Measurements from ENCODE around the gene ACTA2. TPM values are rescaled to one million over a fixed set of nuclear protein-coding genes. Genes with fewer than 3 reads are reported as not detected.
A peak's percentile ranks its signal among the peaks of the same experiment; 100 is the strongest.

The ACTA2 gene
- total and polyA plus RNA-seq, 4 donors = 13.2 to 182 (median 73.6) TPM

DNA sequence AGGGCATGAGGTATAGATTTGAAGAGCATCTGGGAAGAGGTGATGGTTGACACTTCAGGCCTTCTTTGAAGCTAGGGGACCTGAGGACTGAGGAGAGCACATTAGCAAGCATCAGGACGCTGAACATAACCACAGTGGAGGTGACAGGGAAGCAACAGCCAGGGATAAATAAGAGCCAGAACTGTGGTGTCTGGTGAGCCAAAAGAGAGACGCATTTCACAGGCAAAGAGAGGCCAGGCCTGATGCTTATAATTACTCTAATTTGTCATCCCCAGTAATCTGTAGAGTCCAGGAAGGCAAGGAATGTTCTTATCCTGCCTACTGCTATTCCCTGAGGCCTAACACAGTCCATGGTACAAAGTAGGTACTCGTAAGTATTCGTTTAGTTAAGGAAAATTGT lies 27.7 kb upstream of the ACTA2 start:
- H3K36me3 ChIP-seq (ENCODE audit: control insufficient read depth in 4 of 4, insufficient read depth in 3 of 4, low read depth in 1 of 4, low read length in 3 of 4) = no peaks in the 10 kb centered on the region
- H3K27ac ChIP-seq (ENCODE audit: low read depth in 1 of 2, low read length in 2 of 2) = peak overlapping the region in 1 of 2 donors; percentile 40
- peaks cover 3 to 40% (median 30%) of the 10 kb centered on the region in 4 donors for H3K4me1 ChIP-seq (ENCODE audit: control insufficient read depth in 4 of 4, insufficient read depth in 4 of 4, low read length in 3 of 4)
- no peak for DNase-seq (ENCODE audit: low spot score)
- no peaks in the 10 kb centered on the region for H3K27me3 ChIP-seq (ENCODE audit: control insufficient read depth in 4 of 4, insufficient read depth in 4 of 4, low read length in 3 of 4)
- no peak overlapping the region for H3K9ac ChIP-seq (ENCODE audit: low read depth in 1 of 2, low read length in 2 of 2)
- WGBS = 80% methylated on average over 4 of the region's 4 CpGs
- TF ChIP-seq MAX (IDR thresholded peaks at IDR 0.05) (no peak), FOXA2 (IDR thresholded peaks at IDR 0.05) (no peak), ATF3 (IDR thresholded peaks at IDR 0.05) (no peak), JUND (IDR thresholded peaks at IDR 0.05) (no peak), HNF4G (IDR thresholded peaks at IDR 0.05) (no peak), REST (IDR thresholded peaks at IDR 0.05) (no peak), HNF4A (conservative IDR thresholded peaks at IDR 0.05) (no peak), EGR1 (IDR thresholded peaks at IDR 0.05; ENCODE audit: low read depth in 2 of 2) (no peak), FOXA1 (IDR thresholded peaks at IDR 0.05) (no peak), NR2F2 (IDR thresholded peaks at IDR 0.05) (no peak), RXRA (IDR thresholded peaks at IDR 0.05) (no peak), GABPA (IDR thresholded peaks at IDR 0.05 in 1 of 2, conservative IDR thresholded peaks at IDR 0.05 in 1 of 2) (no peak), SP1 (IDR thresholded peaks at IDR 0.05) (no peak)
- TF ChIP-seq, protein P1, sequence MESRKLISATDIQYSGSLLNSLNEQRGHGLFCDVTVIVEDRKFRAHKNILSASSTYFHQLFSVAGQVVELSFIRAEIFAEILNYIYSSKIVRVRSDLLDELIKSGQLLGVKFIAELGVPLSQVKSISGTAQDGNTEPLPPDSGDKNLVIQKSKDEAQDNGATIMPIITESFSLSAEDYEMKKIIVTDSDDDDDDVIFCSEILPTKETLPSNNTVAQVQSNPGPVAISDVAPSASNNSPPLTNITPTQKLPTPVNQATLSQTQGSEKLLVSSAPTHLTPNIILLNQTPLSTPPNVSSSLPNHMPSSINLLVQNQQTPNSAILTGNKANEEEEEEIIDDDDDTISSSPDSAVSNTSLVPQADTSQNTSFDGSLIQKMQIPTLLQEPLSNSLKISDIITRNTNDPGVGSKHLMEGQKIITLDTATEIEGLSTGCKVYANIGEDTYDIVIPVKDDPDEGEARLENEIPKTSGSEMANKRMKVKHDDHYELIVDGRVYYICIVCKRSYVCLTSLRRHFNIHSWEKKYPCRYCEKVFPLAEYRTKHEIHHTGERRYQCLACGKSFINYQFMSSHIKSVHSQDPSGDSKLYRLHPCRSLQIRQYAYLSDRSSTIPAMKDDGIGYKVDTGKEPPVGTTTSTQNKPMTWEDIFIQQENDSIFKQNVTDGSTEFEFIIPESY (IDR thresholded peaks at IDR 0.05) = no peak
- TF ChIP-seq, protein P2, sequence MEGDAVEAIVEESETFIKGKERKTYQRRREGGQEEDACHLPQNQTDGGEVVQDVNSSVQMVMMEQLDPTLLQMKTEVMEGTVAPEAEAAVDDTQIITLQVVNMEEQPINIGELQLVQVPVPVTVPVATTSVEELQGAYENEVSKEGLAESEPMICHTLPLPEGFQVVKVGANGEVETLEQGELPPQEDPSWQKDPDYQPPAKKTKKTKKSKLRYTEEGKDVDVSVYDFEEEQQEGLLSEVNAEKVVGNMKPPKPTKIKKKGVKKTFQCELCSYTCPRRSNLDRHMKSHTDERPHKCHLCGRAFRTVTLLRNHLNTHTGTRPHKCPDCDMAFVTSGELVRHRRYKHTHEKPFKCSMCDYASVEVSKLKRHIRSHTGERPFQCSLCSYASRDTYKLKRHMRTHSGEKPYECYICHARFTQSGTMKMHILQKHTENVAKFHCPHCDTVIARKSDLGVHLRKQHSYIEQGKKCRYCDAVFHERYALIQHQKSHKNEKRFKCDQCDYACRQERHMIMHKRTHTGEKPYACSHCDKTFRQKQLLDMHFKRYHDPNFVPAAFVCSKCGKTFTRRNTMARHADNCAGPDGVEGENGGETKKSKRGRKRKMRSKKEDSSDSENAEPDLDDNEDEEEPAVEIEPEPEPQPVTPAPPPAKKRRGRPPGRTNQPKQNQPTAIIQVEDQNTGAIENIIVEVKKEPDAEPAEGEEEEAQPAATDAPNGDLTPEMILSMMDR (IDR thresholded peaks at IDR 0.05; ENCODE audit: low read depth, low read length, missing input control) = no peak
- H3K4me3 ChIP-seq (ENCODE audit: low read depth in 1 of 3, low read length in 3 of 3) = no peak overlapping the region
- H3K9me3 ChIP-seq (ENCODE audit: control insufficient read depth in 4 of 4, low read length in 3 of 4) = no peaks in the 10 kb centered on the region

DNA sequence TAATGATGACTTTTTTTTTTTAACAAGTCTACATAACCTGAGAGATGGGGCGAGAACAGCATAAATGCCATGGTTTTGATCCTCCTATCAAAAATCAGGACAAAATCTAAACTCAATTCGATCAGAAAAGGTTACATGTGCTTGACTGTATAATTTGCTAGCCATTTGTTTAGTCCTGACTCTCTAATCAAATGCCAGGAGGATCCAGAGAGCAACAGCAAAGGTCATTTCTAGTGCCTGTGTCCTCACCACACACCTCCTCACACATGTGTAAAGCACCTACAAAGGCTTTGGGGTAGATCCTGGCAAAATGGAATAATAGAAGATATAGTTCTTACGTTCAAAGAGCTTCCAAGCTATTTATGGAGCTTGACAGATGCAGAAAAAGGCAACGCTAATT lies 27.0 kb upstream of the ACTA2 start:
- WGBS = 48% methylated on average over 4 of the region's 4 CpGs
- Histone ChIP-seq H3K4me3 (ENCODE audit: low read depth in 1 of 3, low read length in 3 of 3) (no peak overlapping the region), H3K4me1 (ENCODE audit: control insufficient read depth in 4 of 4, insufficient read depth in 4 of 4, low read length in 3 of 4) (peaks cover 3 to 43% (median 32%) of the 10 kb centered on the region in 4 donors), H3K9ac (ENCODE audit: low read depth in 1 of 2, low read length in 2 of 2) (no peak overlapping the region), H3K9me3 (ENCODE audit: control insufficient read depth in 4 of 4, low read length in 3 of 4) (no peaks in the 10 kb centered on the region), H3K27ac (ENCODE audit: low read depth in 1 of 2, low read length in 2 of 2) (peak overlapping the region; percentile 61 to 62), H3K27me3 (ENCODE audit: control insufficient read depth in 4 of 4, insufficient read depth in 4 of 4, low read length in 3 of 4) (no peaks in the 10 kb centered on the region), H3K36me3 (ENCODE audit: control insufficient read depth in 4 of 4, insufficient read depth in 3 of 4, low read depth in 1 of 4, low read length in 3 of 4) (no peaks in the 10 kb centered on the region)
- no peak for DNase-seq (ENCODE audit: low spot score)
- TF ChIP-seq FOXA1 (IDR thresholded peaks at IDR 0.05) (no peak), HNF4G (IDR thresholded peaks at IDR 0.05) (peak; percentile 18), YY1 (IDR thresholded peaks at IDR 0.05) (peak; percentile 12), TAF1 (conservative IDR thresholded peaks at IDR 0.05) (no peak), MAX (IDR thresholded peaks at IDR 0.05) (peak; percentile 49), REST (IDR thresholded peaks at IDR 0.05) (peak; percentile 97), RAD21 (IDR thresholded peaks at IDR 0.05) (no peak), NR2F2 (IDR thresholded peaks at IDR 0.05) (no peak), RXRA (IDR thresholded peaks at IDR 0.05) (peak; percentile 39 to 75)
- TF ChIP-seq, protein P1 (IDR thresholded peaks at IDR 0.05) = no peak
